MM.1S (cell line): ENCODE results near the gene MAGI2.

Experiments
- DNase-seq: peaks from one replicate; pipeline ENCODE4 v3.0.0-alpha.2; 2015
- H2AFZ ChIP-seq: fragments of 300-600 bp; sonication (generic); 2 replicates; pipeline ENCODE4 v1.6.0; 2016; ENCODE audit warnings: antibody characterized with exemption, low read length
- H3F3A ChIP-seq: fragments of 300-600 bp; sonication (generic); 2 replicates; pipeline ENCODE4 v1.6.1; 2016; ENCODE audit warnings: mild to moderate bottlenecking, antibody characterized with exemption, low read length, moderate library complexity, mixed read lengths; ENCODE audit not compliant: insufficient read depth
- H3K27ac ChIP-seq: fragments of 300-600 bp; sonication (generic); 2 replicates; pipeline ENCODE4 v1.5.1; 2016; ENCODE audit warnings: mild to moderate bottlenecking, low read length
- H3K27me3 ChIP-seq: fragments of 300-600 bp; sonication (generic); replicated peaks from 2 replicates; pipeline ENCODE4 v1.6.0; 2016; ENCODE audit warnings: low read length; ENCODE audit not compliant: insufficient read depth
- H3K36me3 ChIP-seq: fragments of 300-600 bp; sonication (generic); replicated peaks from 2 replicates; pipeline ENCODE4 v1.6.1; 2016; ENCODE audit warnings: mild to moderate bottlenecking, low read length, mixed read lengths; ENCODE audit not compliant: insufficient read depth
- H3K4me1 ChIP-seq: fragments of 300-600 bp; sonication (generic); 2 replicates; pipeline ENCODE4 v1.6.1; 2016; ENCODE audit warnings: low read length, mixed read lengths
- H3K4me2 ChIP-seq: fragments of 300-600 bp; sonication (generic); 2 replicates; pipeline ENCODE4 v1.6.0; 2016; ENCODE audit warnings: low read depth, low read length
- H3K4me3 ChIP-seq: fragments of 300-600 bp; sonication (generic); 2 replicates; pipeline ENCODE4 v1.5.1; 2016; ENCODE audit warnings: low read length, mixed read lengths
- H3K79me2 ChIP-seq: fragments of 300-600 bp; sonication (generic); 2 replicates; pipeline ENCODE4 v1.6.1; 2016; ENCODE audit warnings: mixed run types, low read length, mixed read lengths
- H3K9ac ChIP-seq: fragments of 300-600 bp; sonication (generic); 2 replicates; pipeline ENCODE4 v1.6.1; 2016; ENCODE audit warnings: low read length, mixed read lengths
- H3K9me2 ChIP-seq: fragments of 300-600 bp; sonication (generic); replicated peaks from 2 replicates; pipeline ENCODE4 v1.6.1; 2016; ENCODE audit warnings: mild to moderate bottlenecking, low read length, mixed read lengths; ENCODE audit not compliant: insufficient read depth
- H3K9me3 ChIP-seq: fragments of 300-600 bp; sonication (generic); replicated peaks from 2 replicates; pipeline ENCODE4 v1.6.1; 2016; ENCODE audit warnings: mild to moderate bottlenecking, low read length, mixed read lengths; ENCODE audit not compliant: insufficient read depth
- H4K20me1 ChIP-seq: fragments of 300-600 bp; sonication (generic); 2 replicates; pipeline ENCODE4 v1.6.1; 2016; ENCODE audit warnings: mild to moderate bottlenecking, low read length, moderate library complexity, mixed read lengths; ENCODE audit not compliant: insufficient read depth
- CTCF ChIP-seq: fragments of 300-600 bp; sonication (generic); IDR thresholded peaks from 2 replicates; pipeline ENCODE4 v1.5.1; 2016; ENCODE audit warnings: antibody characterized with exemption, low read length, mixed read lengths
- EZH2 ChIP-seq: fragments of 300-600 bp; sonication (generic); optimal IDR thresholded peaks from 2 replicates; pipeline ENCODE3; 2017; ENCODE audit warnings: low read depth, mild to moderate bottlenecking, antibody characterized with exemption, low read length, mixed read lengths
- EZH2phosphoT487 ChIP-seq: fragments of 300-600 bp; sonication (generic); IDR thresholded peaks from 2 replicates; pipeline ENCODE4 v1.6.1; 2018; ENCODE audit warnings: antibody characterized with exemption, low read length

Gene MAGI2

DNA sequence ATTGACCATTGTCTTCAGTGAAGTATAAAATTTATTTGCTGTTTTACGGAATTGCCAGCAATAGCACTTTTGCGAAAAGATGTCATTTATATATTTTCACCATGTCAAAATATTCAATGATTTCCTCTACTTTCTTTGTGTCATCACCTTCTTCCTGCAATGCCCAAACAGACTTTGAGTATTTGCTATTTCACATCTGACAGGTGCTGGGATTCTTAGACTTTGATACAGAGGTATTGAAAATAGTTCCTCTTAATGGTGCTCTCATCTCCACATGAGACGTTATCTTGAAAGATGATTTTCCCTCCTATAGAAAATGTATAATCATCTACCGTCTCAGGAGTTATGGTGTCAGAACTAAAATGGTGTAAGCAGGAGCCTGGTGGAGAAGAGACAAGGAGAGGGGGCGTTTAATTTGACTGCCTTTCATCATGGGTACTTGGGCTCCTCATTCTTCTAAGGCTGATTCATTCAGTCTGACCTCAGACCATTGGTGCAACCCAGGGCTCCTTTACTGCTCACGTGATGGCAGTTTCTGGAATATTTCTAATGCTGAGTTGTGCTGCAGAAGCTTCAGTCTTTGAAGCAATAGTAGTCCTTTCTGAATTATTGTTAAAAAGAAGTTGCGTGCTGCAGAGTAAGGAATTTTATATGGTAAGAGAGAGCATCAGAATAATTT lies 1250.3 kb downstream of the MAGI2 start:
- no peak for TF ChIP-seq EZH2phosphoT487
- no peak for TF ChIP-seq CTCF
- no peak for TF ChIP-seq EZH2
- DNase-seq: no peak
- Histone ChIP-seq H3K4me1 (0 out of 2 replicates have a peak, but pooled peaks cover 2% of the 10 kb centered on the region), H3F3A (no peaks in the 10 kb centered on the region), H3K9me2 (no peaks in the 10 kb centered on the region), H3K27me3 (no peaks in the 10 kb centered on the region), H3K4me2 (no peak overlapping the region), H3K79me2 (no peaks in the 10 kb centered on the region), H3K4me3 (no peak overlapping the region), H3K36me3 (no peaks in the 10 kb centered on the region), H3K27ac (no peak overlapping the region), H3K9me3 (no peaks in the 10 kb centered on the region), H3K9ac (no peak overlapping the region), H4K20me1 (no peaks in the 10 kb centered on the region), H2AFZ (no peak overlapping the region)

GRCh38 chr7:78198756-78199155 lies 1254.7 kb downstream of the MAGI2 start:
- no peak for TF ChIP-seq EZH2phosphoT487
- Histone ChIP-seq H4K20me1 (no peaks in the 10 kb centered on the region), H3K27ac (no peak overlapping the region), H3K9ac (no peak overlapping the region), H3K27me3 (no peaks in the 10 kb centered on the region), H3K4me3 (no peak overlapping the region), H3K79me2 (no peaks in the 10 kb centered on the region), H3K4me1 (no peaks in the 10 kb centered on the region), H3K9me2 (no peaks in the 10 kb centered on the region), H3K36me3 (no peaks in the 10 kb centered on the region), H3F3A (no peaks in the 10 kb centered on the region), H3K4me2 (no peak overlapping the region), H2AFZ (no peak overlapping the region), H3K9me3 (no peaks in the 10 kb centered on the region)
- DNase-seq: no peak

GRCh38 chr7:78197447-78197846 lies 1256.0 kb downstream of the MAGI2 start:
- Histone ChIP-seq H3K27me3 (no peaks in the 10 kb centered on the region), H3K79me2 (no peaks in the 10 kb centered on the region), H3K9ac (no peak overlapping the region), H3K4me1 (no peaks in the 10 kb centered on the region), H3K36me3 (no peaks in the 10 kb centered on the region), H3F3A (no peaks in the 10 kb centered on the region), H3K4me2 (no peak overlapping the region), H2AFZ (no peak overlapping the region), H3K4me3 (no peak overlapping the region), H3K9me2 (no peaks in the 10 kb centered on the region), H3K9me3 (no peaks in the 10 kb centered on the region), H4K20me1 (no peaks in the 10 kb centered on the region), H3K27ac (no peak overlapping the region)
- no peak for DNase-seq
- TF ChIP-seq CTCF (no peak), EZH2 (no peak), EZH2phosphoT487 (no peak)

DNA sequence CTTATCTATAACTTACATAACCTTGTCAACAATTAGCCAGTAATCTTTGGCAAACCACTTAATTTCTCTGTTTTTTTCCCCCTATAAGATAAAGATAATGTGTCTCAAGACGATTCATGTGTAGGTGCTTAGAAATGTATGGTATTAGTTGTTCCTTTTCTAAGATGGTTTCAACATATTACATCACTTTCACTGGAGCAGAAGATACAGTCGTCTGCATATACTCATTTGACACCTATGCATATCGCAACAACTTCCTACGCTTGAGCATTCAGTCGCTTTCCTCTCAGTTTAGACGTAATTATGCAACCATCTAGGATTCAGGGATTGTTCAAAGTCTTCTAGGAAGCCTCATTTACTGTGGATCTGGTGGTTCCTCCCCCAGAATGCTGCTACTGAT lies 1258.2 kb downstream of the MAGI2 start:
- no peaks in the 10 kb centered on the region for H3K4me1 ChIP-seq
- H3K79me2 ChIP-seq: no peaks in the 10 kb centered on the region
- no peaks in the 10 kb centered on the region for H4K20me1 ChIP-seq
- H3K27ac ChIP-seq: no peak overlapping the region
- H3K9ac ChIP-seq: no peak overlapping the region
- no peaks in the 10 kb centered on the region for H3K9me3 ChIP-seq
- H3F3A ChIP-seq: no peaks in the 10 kb centered on the region
- H3K9me2 ChIP-seq: no peaks in the 10 kb centered on the region
- H3K4me2 ChIP-seq: no peak overlapping the region
- TF ChIP-seq EZH2: no peak
- no peak for TF ChIP-seq EZH2phosphoT487
- no peak for TF ChIP-seq CTCF
- no peak for DNase-seq
- H3K27me3 ChIP-seq: no peaks in the 10 kb centered on the region
- no peaks in the 10 kb centered on the region for H3K36me3 ChIP-seq
- H3K4me3 ChIP-seq: no peak overlapping the region
- no peak overlapping the region for H2AFZ ChIP-seq
